Activated effector memory CD4-positive, alpha-beta T cell treated with anti-CD3 and anti-CD28 coated beads, Interleukin-2, amount 50 U/mL, for 16 hours (primary cell): ENCODE data around the gene CCNY.
"Not testable (repeated sequence)": the region's sequence is repeated elsewhere in the genome, so short reads cannot be mapped to it uniquely, and the experiment has no call there.

Experiments used
- DNase-seq: peaks from one replicate; pipeline ENCODE4 v3.0.0-alpha.2; 2020

The CCNY gene

GRCh38 chr10:35535136-35535535 is 198.8 kb downstream of the CCNY start:
- DNase-seq, result no peak

GRCh38 chr10:35536789-35537188 is 200.5 kb downstream of the CCNY start:
- DNase-seq, result no peak

- not testable (repeated sequence) for DNase-seq
Observed at GRCh38 chr10:35537925-35538324, 201.6 kb downstream of the CCNY start.

- no peak for DNase-seq
Observed at GRCh38 chr10:35540296-35541164, 204.2 kb downstream of the CCNY start.

- no peak for DNase-seq
Observed at GRCh38 chr10:35541720-35542119, 205.4 kb downstream of the CCNY start.

- DNase-seq, result no peak
Observed at GRCh38 chr10:35542303-35542702, 206.0 kb downstream of the CCNY start.

- no peak for DNase-seq
Observed at GRCh38 chr10:35545079-35545657, 208.9 kb downstream of the CCNY start.

GRCh38 chr10:35545878-35546590 is 209.7 kb downstream of the CCNY start:
- no peak for DNase-seq

- no peak for DNase-seq
Observed at GRCh38 chr10:35546824-35547225, 210.5 kb downstream of the CCNY start.

GRCh38 chr10:35552650-35553342 is 216.5 kb downstream of the CCNY start:
- DNase-seq, result no peak

GRCh38 chr10:35554036-35554435 is 217.7 kb downstream of the CCNY start:
- DNase-seq, result no peak

GRCh38 chr10:35554461-35555056 is 218.2 kb downstream of the CCNY start:
- no peak for DNase-seq

- DNase-seq, result no peak
Observed at GRCh38 chr10:35555962-35556930, 219.9 kb downstream of the CCNY start.

GRCh38 chr10:35558276-35558675 is 222.0 kb downstream of the CCNY start:
- no peak for DNase-seq

- DNase-seq, result no peak
Observed at GRCh38 chr10:35559416-35559815, 223.1 kb downstream of the CCNY start.

- no peak for DNase-seq
Observed at GRCh38 chr10:35561715-35562114, 225.4 kb downstream of the CCNY start.

- no peak for DNase-seq
Observed at GRCh38 chr10:35562427-35562826, 226.1 kb downstream of the CCNY start.

GRCh38 chr10:35563261-35563891 is 227.1 kb downstream of the CCNY start:
- peak; percentile 75 for DNase-seq

GRCh38 chr10:35564341-35564968 is 228.1 kb downstream of the CCNY start:
- DNase-seq, result no peak

GRCh38 chr10:35565602-35566081 is 229.3 kb downstream of the CCNY start:
- DNase-seq, result no peak
